Esophagus muscularis mucosa (tissue), 4 donors: ENCODE measurements around the gene TSEN2. TPM values are rescaled to one million over a fixed set of nuclear protein-coding genes. Genes with fewer than 3 reads are reported as not detected.

Experiments used
- DNase-seq: peaks from one replicate; pipeline ENCODE4 v3.0.0-alpha.2; 2017; ENCODE audit errors: extremely low spot score
- H3K27ac ChIP-seq, 4 donors: fragments of 200-600 bp; sonication (generic); replicated peaks in 1 of 4; 1 replicate in 3 of 4; 2 replicates in 1 of 4; pipeline ENCODE4 v1.5.1; 2016 to 2019; ENCODE audit warnings: mild to moderate bottlenecking in 1 of 4
- H3K27me3 ChIP-seq, 4 donors: fragments of 200-600 bp; sonication (generic); one replicate each; pipeline versions ENCODE4 v1.5.1 to v1.6.0; 2016 to 2019
- H3K36me3 ChIP-seq, 4 donors: fragments of 200-600 bp; sonication (generic); one replicate each; pipeline ENCODE4 v1.5.1; 2016 to 2019
- H3K4me1 ChIP-seq, 4 donors: fragments of 200-600 bp; sonication (generic); one replicate each; pipeline ENCODE4 v1.5.1; 2016 to 2019
- H3K4me3 ChIP-seq, 4 donors: fragments of 200-600 bp; sonication (generic); 1 replicate in 2 of 4; 2 replicates in 2 of 4; pipeline ENCODE4 v1.5.1; 2016 to 2019; ENCODE audit warnings: mild to moderate bottlenecking in 4 of 4, moderate library complexity in 1 of 4
- H3K9me3 ChIP-seq, 4 donors: fragments of 200-600 bp; sonication (generic); 1 replicate in 3 of 4; 2 replicates in 1 of 4; pipeline ENCODE4 v1.5.1; 2016 to 2019
- CTCF ChIP-seq, 3 experiments: fragments of 200-600 bp in 2 of 3; fragments of 450-650 bp in 1 of 3; sonication (generic) in 2 of 3; IDR thresholded peaks; one replicate each; pipeline ENCODE4 v1.5.1; 2017 to 2019; ENCODE audit warnings: antibody characterized with exemption in 3 of 3, mild to moderate bottlenecking in 2 of 3, moderate library complexity in 1 of 3
- EP300 ChIP-seq: sonication (generic); formaldehyde crosslinking; IDR thresholded peaks from one replicate; pipeline ENCODE4 v1.6.1; 2017; ENCODE audit warnings: antibody characterized with exemption
- POLR2A ChIP-seq: fragments of 450-650 bp; IDR thresholded peaks from one replicate; pipeline ENCODE4 v1.6.1; 2017; ENCODE audit warnings: antibody characterized with exemption, moderate library complexity, mild to moderate bottlenecking, low read depth
- POLR2AphosphoS5 ChIP-seq, 2 donors: sonication (generic); formaldehyde crosslinking; IDR thresholded peaks; one replicate each; pipeline ENCODE4 v1.6.1; 2017; ENCODE audit warnings: antibody characterized with exemption in 2 of 2
- WGBS: methylation state at CpG from one replicate; pipeline ENCODE4 v1.1.5; 2018; 5-methylcytosine and 5-hydroxymethylcytosine counted together
- intact Hi-C: fragments of 100-400 bp; cut with DNase I; formaldehyde crosslinking; loops from one replicate; pipeline ENCODE4 v1.15.1; 2023
- total RNA-seq, 4 donors: library from RNA; depleted of rRNA; stranded (reverse); fragments of >200 nt; gene quantifications; one replicate each; pipeline versions ENCODE4 v1.1.0 to v1.2.1, GENCODE V29; 2016

TSEN2 gene
- total RNA-seq, 4 donors from 2014 or later: 17.6 to 20.4 (median 19.4) TPM

GRCh38 chr3:12438318-12438717, 46.0 kb upstream of the TSEN2 start:
- no peak for DNase-seq
- intact Hi-C loops: no loop called here
- Histone ChIP-seq H3K36me3 (peaks cover 0 to 14% (median 0%) of the 10 kb centered on the region in 4 donors), H3K9me3 (no peaks in the 10 kb centered on the region), H3K4me1 (peaks cover 13 to 20% (median 16%) of the 10 kb centered on the region in 4 donors), H3K27ac (no peak overlapping the region), H3K4me3 (no peak overlapping the region), H3K27me3 (peaks cover 0 to 21% (median 0%) of the 10 kb centered on the region in 4 donors)
- WGBS: 95% methylated on average over 4 of the region's 4 CpGs
- TF ChIP-seq EP300 (no peak), POLR2A (no peak), CTCF (IDR thresholded peaks at IDR 0.05) (no peak), POLR2AphosphoS5 (IDR thresholded peaks at IDR 0.05) (no peak)

GRCh38 chr3:12439161-12439940, 44.9 kb upstream of the TSEN2 start:
- TF ChIP-seq POLR2A: no peak
- Histone ChIP-seq H3K9me3 (no peaks in the 10 kb centered on the region), H3K27ac (no peak overlapping the region), H3K27me3 (peaks cover 0 to 32% (median 0%) of the 10 kb centered on the region in 4 donors), H3K36me3 (peaks cover 0 to 4% (median 0%) of the 10 kb centered on the region in 4 donors), H3K4me3 (no peak overlapping the region), H3K4me1 (peaks cover 13 to 20% (median 16%) of the 10 kb centered on the region in 4 donors)
- WGBS: 91% methylated on average over 11 of the region's 11 CpGs
- intact Hi-C loops: no loop called here
- DNase-seq: no peak

GRCh38 chr3:12440927-12441714, 43.2 kb upstream of the TSEN2 start:
- H3K4me3 ChIP-seq: no peak overlapping the region
- H3K36me3 ChIP-seq: no peaks in the 10 kb centered on the region
- H3K27ac ChIP-seq: no peak overlapping the region
- intact Hi-C loops: no loop called here
- DNase-seq: no peak
- H3K27me3 ChIP-seq: peaks cover 0 to 49% (median 0%) of the 10 kb centered on the region in 4 donors
- peaks cover 13 to 20% (median 16%) of the 10 kb centered on the region in 4 donors for H3K4me1 ChIP-seq
- WGBS: 75% methylated on average over 7 of the region's 21 CpGs
- no peaks in the 10 kb centered on the region for H3K9me3 ChIP-seq
- no peak for TF ChIP-seq CTCF (IDR thresholded peaks at IDR 0.05)

GRCh38 chr3:12442654-12443501, 41.4 kb upstream of the TSEN2 start:
- no peak for DNase-seq
- Histone ChIP-seq H3K27me3 (peaks cover 0 to 49% (median 0%) of the 10 kb centered on the region in 4 donors), H3K4me1 (peaks cover 9 to 17% (median 12%) of the 10 kb centered on the region in 4 donors), H3K36me3 (no peaks in the 10 kb centered on the region), H3K27ac (no peak overlapping the region), H3K4me3 (no peak overlapping the region), H3K9me3 (no peaks in the 10 kb centered on the region)
- 84% methylated on average over 20 of the region's 20 CpGs for WGBS
- no peak for TF ChIP-seq CTCF (IDR thresholded peaks at IDR 0.05)
- no peak for TF ChIP-seq POLR2AphosphoS5 (IDR thresholded peaks at IDR 0.05)
- no peak for TF ChIP-seq POLR2A
- TF ChIP-seq EP300: no peak
- intact Hi-C loops: no loop called here
